Measurements from ENCODE around the gene NDUFC1. TPM values are rescaled to one million over a fixed set of nuclear protein-coding genes. Genes with fewer than 3 reads are reported as not detected.
"Not testable (repeated sequence)": the region's sequence is repeated elsewhere in the genome, so short reads cannot be mapped to it uniquely, and the experiment has no call there.

The NDUFC1 gene
- polyA plus RNA-seq (ENCODE audit: insufficient read length in 4 of 4), result 100 to 1,000 TPM in 1 of 4 donors, 10 to 100 TPM in 3; 92.4 to 127 (median 92.9) TPM

GRCh38 chr4:139301821-139302611 lies at the start of gene NDUFC1:
Gene NDUFC1 (minus strand): TSS chr4:139302477. CDS start chr4:139295798, 6,679 bp downstream.
- DNase-seq (ENCODE audit: low read depth in 4 of 4, low spot score in 2 of 4), result peak in 3 of 4 donors; percentile 22 to 40 (median 36)

GRCh38 chr4:139337612-139338011 lies 35.3 kb upstream of the NDUFC1 start:
- DNase-seq (ENCODE audit: low read depth in 4 of 4, low spot score in 2 of 4), result no peak

GRCh38 chr4:139333046-139333445 lies 30.8 kb upstream of the NDUFC1 start:
- DNase-seq (ENCODE audit: low read depth in 4 of 4, low spot score in 2 of 4), result no peak

GRCh38 chr4:139331185-139331584 lies 28.9 kb upstream of the NDUFC1 start:
- no peak for DNase-seq (ENCODE audit: low read depth in 4 of 4, low spot score in 2 of 4)

GRCh38 chr4:139330283-139330682 lies 28.0 kb upstream of the NDUFC1 start:
- DNase-seq (ENCODE audit: low read depth in 4 of 4, low spot score in 2 of 4), result no peak

GRCh38 chr4:139329665-139330200 lies 27.5 kb upstream of the NDUFC1 start:
- no peak for DNase-seq (ENCODE audit: low read depth in 4 of 4, low spot score in 2 of 4)

GRCh38 chr4:139324620-139325019 lies 22.3 kb upstream of the NDUFC1 start:
- no peak for DNase-seq (ENCODE audit: low read depth in 4 of 4, low spot score in 2 of 4)

GRCh38 chr4:139322541-139322940 lies 20.3 kb upstream of the NDUFC1 start:
- not testable (repeated sequence) for DNase-seq (ENCODE audit: low read depth in 4 of 4, low spot score in 2 of 4)

- DNase-seq (ENCODE audit: low read depth in 4 of 4, low spot score in 2 of 4), result not testable (repeated sequence)
Measured at GRCh38 chr4:139322070-139322469, 19.8 kb upstream of the NDUFC1 start.

GRCh38 chr4:139319571-139319970 lies 17.3 kb upstream of the NDUFC1 start:
- no peak for DNase-seq (ENCODE audit: low read depth in 4 of 4, low spot score in 2 of 4)

GRCh38 chr4:139317635-139318034 lies 15.4 kb upstream of the NDUFC1 start:
- DNase-seq (ENCODE audit: low read depth in 4 of 4, low spot score in 2 of 4), result no peak

GRCh38 chr4:139316733-139317132 lies 14.5 kb upstream of the NDUFC1 start:
- no peak for DNase-seq (ENCODE audit: low read depth in 4 of 4, low spot score in 2 of 4)

GRCh38 chr4:139315221-139315675 lies 13.0 kb upstream of the NDUFC1 start:
- DNase-seq (ENCODE audit: low read depth in 4 of 4, low spot score in 2 of 4), result no peak

GRCh38 chr4:139314047-139314800 lies 11.9 kb upstream of the NDUFC1 start:
- DNase-seq (ENCODE audit: low read depth in 4 of 4, low spot score in 2 of 4), result no peak

GRCh38 chr4:139313414-139313813 lies 11.1 kb upstream of the NDUFC1 start:
- not testable (repeated sequence) for DNase-seq (ENCODE audit: low read depth in 4 of 4, low spot score in 2 of 4)

- no peak for DNase-seq (ENCODE audit: low read depth in 4 of 4, low spot score in 2 of 4)
Measured at GRCh38 chr4:139312552-139313332, 10.5 kb upstream of the NDUFC1 start.

- DNase-seq (ENCODE audit: low read depth in 4 of 4, low spot score in 2 of 4), result no peak
Measured at GRCh38 chr4:139311909-139312308, 9.6 kb upstream of the NDUFC1 start.

- DNase-seq (ENCODE audit: low read depth in 4 of 4, low spot score in 2 of 4), result no peak
Measured at GRCh38 chr4:139304920-139305319, 2.6 kb upstream of the NDUFC1 start.

GRCh38 chr4:139301113-139301820 lies 1.0 kb downstream of the NDUFC1 start, which contains the start of gene NAA15:
Gene NAA15 (plus strand): TSS chr4:139301505. CDS start chr4:139301778, 273 bp downstream.
- peak; percentile 90 to 97 (median 93) for DNase-seq (ENCODE audit: low read depth in 4 of 4, low spot score in 2 of 4)
